ENCODE measurements around the gene KCNA4.

DNA sequence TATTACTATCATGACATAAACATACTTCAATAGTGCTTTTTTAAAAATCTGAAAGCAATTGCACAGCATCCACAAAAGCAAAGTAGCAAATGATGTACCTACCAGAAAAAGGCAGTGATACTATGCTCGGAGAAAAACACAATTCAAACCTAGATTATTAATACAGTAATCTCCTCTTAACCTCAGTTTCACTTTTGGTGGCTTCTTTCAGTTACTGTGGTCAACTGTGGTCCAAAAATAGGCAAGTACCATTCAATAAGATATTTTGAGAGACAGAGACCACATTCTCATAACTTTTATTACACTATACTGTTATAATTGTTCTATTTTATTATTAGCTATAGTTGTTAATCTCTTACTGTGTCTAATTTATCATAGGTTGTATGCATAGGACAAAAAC, 20.8 kb downstream of the KCNA4 start:
- TF ChIP-seq, protein P1, sequence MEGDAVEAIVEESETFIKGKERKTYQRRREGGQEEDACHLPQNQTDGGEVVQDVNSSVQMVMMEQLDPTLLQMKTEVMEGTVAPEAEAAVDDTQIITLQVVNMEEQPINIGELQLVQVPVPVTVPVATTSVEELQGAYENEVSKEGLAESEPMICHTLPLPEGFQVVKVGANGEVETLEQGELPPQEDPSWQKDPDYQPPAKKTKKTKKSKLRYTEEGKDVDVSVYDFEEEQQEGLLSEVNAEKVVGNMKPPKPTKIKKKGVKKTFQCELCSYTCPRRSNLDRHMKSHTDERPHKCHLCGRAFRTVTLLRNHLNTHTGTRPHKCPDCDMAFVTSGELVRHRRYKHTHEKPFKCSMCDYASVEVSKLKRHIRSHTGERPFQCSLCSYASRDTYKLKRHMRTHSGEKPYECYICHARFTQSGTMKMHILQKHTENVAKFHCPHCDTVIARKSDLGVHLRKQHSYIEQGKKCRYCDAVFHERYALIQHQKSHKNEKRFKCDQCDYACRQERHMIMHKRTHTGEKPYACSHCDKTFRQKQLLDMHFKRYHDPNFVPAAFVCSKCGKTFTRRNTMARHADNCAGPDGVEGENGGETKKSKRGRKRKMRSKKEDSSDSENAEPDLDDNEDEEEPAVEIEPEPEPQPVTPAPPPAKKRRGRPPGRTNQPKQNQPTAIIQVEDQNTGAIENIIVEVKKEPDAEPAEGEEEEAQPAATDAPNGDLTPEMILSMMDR (conservative IDR thresholded peaks at IDR 0.05) = no peak
- TF ChIP-seq EZH2 (IDR thresholded peaks at IDR 0.05; ENCODE audit: low read depth) = no peak

Data from PC-9 (cell line).